Cerebellar cortex (tissue), 1 donor: ENCODE measurements around the gene AGR3.

ENCODE experiments used
- DNase-seq: peaks from one replicate; pipeline ENCODE4 v3.0.0-alpha.2; 2015; ENCODE audit warnings: low spot score

Gene AGR3

GRCh38 chr7:16881844-16882243 lies at the start of gene AGR3:
Gene AGR3 (minus strand): TSS chr7:16881983. CDS start chr7:16878618, 3,365 bp downstream.
- DNase-seq = no peak

GRCh38 chr7:16930946-16931345 lies 49.2 kb upstream of the AGR3 start:
- DNase-seq = no peak

- no peak for DNase-seq
These were observed 47.5 kb upstream of the AGR3 start for GRCh38 chr7:16929146-16929762.

GRCh38 chr7:16926861-16927260 lies 45.1 kb upstream of the AGR3 start:
- no peak for DNase-seq

GRCh38 chr7:16926283-16926682 lies 44.5 kb upstream of the AGR3 start:
- no peak for DNase-seq

DNA sequence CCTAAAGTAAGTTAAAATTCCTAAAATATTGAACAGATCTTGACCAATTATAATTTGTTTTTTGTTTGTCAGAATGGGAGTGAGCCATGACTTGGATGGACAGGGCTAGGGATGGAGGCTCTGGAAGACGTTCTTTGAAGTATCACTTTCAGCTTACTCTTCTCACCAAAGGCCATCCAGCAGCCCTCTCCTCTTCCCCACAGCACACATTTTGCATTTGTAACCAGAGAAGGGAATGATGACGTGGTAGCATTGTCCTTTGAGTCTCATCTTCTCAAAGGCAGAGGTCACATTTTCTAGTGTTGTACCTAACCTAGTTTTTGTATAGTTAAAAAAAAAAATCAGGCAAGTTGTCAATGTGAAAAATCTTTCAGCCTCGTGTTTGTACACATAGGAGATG lies 43.8 kb upstream of the AGR3 start:
- no peak for DNase-seq

DNA sequence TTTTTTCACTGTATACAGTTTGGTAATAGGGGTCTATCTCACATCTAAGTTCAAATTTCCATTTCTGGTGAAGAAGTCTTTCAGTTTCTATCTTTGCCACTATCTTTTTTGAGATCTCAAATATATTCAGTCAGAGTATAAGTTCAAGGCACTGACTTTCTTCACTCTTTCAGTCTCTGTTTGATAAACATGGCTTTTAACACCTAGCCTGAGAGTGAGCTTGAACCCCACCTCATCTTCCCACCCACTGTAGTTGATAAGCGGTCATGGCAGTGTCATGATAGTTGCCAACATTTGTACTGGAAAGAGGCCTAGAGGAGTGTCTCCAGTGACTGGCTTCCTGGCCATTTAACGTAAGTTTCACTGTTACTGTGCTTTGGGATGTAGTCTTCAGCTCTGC lies 41.2 kb upstream of the AGR3 start:
- DNase-seq = no peak

DNA sequence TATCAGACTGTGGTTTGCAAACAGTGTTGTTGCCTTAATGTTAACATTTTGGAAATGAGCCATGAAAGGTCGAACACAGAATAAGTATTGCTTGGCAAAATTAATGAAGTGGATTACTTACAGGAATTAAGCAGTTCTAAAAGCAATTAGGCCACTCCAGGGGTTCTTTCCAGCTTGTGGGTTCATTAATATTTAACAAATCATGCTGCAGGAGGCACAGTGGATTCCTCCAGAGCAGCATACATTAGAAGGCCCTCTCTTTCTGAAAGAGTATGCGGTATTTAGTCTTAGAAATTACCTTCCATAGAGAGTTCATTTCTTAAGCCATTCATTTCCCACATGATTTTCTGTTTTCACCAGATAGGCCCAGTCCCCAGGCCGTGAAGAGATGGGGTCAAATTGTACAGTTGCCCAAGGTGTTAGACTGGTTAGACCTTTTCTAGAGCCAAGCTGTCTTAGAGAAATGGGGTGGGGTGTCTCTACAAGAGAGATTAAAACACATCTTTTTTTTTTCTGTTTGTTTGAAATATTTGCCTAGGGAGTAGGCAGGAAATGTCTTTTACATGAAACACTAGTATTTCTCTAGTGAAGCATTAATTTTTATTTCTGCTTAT lies 40.0 kb upstream of the AGR3 start:
- DNase-seq = no peak

- DNase-seq = no peak
These were observed 39.4 kb upstream of the AGR3 start for GRCh38 chr7:16921151-16921550.

GRCh38 chr7:16919440-16919839 lies 37.7 kb upstream of the AGR3 start:
- DNase-seq = no peak

DNA sequence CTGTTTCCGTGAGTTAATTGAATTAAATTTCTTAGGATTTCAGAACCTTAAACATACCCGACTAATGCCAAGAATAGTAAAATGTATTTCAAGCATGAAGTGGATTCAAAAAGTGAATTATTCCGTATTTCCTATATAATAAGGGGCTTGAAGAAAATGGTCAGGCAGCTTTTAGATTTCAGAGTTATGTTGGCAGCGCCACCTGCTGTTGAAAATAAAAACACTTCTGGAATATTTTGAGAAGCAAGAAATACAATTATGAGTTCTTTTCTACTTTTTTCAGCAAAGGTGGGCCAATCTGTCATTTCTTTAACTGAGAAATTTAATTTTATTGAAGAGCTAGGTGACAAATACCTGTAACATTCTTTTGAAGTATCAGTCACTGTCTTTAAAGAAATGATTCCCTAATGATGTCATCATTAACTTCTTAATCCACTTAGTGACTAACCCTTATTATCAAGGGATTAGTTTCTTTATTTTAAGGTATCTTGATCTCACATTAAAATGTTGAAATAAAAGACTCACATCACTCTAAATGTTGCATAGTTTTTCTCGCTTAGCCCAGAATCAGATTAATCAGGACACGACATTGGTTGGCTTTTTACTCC lies 36.6 kb upstream of the AGR3 start:
- peak; percentile 28 for DNase-seq

- DNase-seq = no peak
These were observed 35.0 kb upstream of the AGR3 start for GRCh38 chr7:16916738-16917137.

GRCh38 chr7:16916105-16916639 lies 34.4 kb upstream of the AGR3 start:
- no peak for DNase-seq

DNA sequence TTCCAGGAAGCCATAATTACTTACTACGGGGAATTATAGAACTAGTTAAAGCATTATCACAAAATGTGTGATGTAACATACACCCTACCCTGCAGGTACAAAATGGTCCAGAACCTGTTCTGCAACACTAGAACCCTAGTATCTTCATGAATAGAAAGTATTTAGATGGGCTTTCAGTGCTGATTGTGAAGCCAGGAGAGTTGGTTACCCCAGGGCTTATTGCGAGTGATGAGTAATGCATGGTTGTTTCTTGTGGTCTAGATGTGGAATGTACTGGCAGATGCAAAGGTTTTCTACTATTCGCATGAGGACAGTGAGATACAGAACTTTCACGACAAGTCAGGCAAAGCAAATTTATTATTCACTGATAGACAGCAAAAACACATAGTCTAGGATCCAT lies 33.6 kb upstream of the AGR3 start:
- DNase-seq = no peak

- DNase-seq = no peak
These were observed 33.0 kb upstream of the AGR3 start for GRCh38 chr7:16914771-16915170.

GRCh38 chr7:16913643-16914042 lies 31.9 kb upstream of the AGR3 start:
- no peak for DNase-seq

GRCh38 chr7:16912540-16912939 lies 30.8 kb upstream of the AGR3 start:
- no peak for DNase-seq

DNA sequence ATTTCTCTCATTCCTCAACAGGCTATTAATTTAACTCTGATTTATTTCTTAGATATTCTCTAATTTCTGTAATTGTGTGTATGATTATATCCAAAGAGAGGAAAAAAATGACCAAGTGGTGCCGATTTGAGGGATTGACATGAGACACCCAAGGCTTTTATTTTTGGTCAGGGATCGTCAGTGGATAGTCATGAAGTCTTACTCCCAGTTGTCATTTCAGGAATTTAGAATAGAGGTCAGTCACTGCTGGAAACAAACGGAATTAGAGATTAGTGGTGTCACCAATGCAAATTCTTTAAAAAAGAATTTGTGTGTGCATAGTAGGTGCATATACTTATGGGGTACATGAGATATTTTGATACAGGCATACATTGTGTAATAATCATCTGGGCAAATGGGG lies 26.8 kb upstream of the AGR3 start:
- no peak for DNase-seq

GRCh38 chr7:16905300-16906044 lies 23.7 kb upstream of the AGR3 start:
- DNase-seq = no peak

DNA sequence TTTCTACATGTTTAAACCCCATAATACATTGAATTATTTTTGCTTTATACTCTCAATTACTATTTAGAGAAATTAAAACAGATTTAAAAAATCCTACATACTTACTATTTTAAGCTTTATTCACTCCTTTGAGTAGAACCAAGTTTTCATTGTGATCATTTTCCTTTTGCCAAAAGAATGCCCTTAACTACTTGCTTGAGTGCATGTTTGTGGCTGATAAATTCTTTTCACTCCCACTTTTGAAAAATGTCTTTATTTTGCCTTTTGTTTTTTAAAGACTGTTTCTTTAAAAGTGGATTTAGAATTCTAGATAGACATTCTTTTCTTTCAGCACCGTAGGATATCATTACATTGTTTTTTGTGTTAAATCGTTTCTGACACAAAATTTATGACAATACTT lies 22.3 kb upstream of the AGR3 start:
- no peak for DNase-seq

DNA sequence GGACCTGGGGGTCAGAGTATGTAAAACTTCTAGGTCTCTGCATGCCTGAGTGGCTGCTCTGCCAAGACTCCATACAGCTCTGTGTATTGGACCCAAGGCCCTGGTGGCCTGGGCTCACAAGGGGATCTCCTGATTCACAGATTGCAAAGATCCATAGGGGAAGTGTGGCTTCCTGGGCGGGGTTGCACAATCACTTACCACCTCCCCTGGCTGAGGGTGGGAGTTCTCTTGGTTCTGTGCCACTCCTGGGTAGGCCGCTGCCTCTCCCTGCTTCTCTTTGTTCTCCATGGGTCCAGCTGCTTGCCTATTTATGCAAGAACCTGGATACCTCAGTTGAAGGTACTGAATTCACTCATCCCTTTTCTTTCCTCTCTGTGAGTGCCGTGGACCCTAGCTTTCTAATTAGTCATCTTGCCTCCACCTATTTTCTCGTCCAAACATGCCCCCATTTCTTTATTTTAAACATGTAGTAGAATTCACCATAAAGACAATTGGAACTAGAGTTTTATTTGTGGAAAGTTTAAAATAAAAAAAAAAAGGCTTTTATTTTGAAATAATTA lies 18.5 kb upstream of the AGR3 start:
- DNase-seq = no peak

DNA sequence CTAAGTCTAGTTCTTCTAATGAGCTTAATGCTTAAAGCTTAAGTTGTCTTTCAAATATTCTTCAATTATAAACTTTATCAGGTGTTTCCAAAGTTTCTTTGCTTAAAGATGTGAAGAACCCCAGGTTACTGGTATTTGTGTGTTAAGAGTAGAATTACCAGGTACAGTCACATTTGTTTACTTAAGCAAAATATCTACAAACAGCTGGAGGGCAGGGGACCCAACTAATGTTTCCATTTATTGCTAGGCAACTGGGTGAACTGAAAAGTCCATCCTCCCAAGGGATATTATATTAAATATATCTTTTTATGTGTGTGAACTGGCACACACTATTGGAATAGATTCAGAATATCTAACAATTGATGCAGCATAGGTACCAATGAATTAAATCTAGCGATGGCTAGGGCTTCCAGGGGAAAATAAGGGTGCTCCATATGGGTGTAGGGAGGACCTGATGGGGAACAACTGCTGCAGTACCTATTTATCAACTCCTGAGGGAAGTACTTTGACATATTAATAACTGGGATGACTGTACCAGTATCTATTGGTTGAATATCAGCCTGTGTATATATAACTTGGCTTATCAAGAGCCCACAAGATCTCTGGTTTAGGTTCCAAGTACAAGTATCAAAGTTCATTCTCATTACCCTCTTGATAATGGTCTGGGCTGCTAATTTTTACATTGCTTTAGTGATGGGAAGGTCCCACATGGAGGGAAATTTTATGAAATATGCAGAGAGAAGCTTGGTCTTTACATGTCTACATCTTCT lies 10.3 kb upstream of the AGR3 start:
- no peak for DNase-seq
